Vagina (tissue), 2 donors: ENCODE data around the gene LRRC75B. TPM values are rescaled to one million over a fixed set of nuclear protein-coding genes. Genes with fewer than 3 reads are reported as not detected.
"Not testable (repeated sequence)": the region's sequence is repeated elsewhere in the genome, so short reads cannot be mapped to it uniquely, and the experiment has no call there.

Experiments
- DNase-seq, 2 donors: peaks; one replicate each; pipeline ENCODE4 v3.0.0-alpha.2; 2017; ENCODE audit errors: extremely low spot score in 2 of 2
- H3K27ac ChIP-seq: fragments of 200-600 bp; sonication (generic); one replicate; pipeline ENCODE4 v1.5.1; 2019
- H3K27me3 ChIP-seq: fragments of 200-600 bp; sonication (generic); one replicate; pipeline ENCODE4 v1.5.1; 2019
- H3K36me3 ChIP-seq, 2 donors: fragments of 200-600 bp; sonication (generic); one replicate each; pipeline ENCODE4 v1.5.1; 2017 to 2019
- H3K4me1 ChIP-seq: fragments of 200-600 bp; sonication (generic); one replicate; pipeline ENCODE4 v1.5.1; 2019
- H3K4me3 ChIP-seq, 2 donors: fragments of 200-600 bp; sonication (generic); 1 replicate in 1 of 2; 2 replicates in 1 of 2; pipeline ENCODE4 v1.5.1; 2016 to 2019
- H3K9me3 ChIP-seq: fragments of 200-600 bp; sonication (generic); one replicate; pipeline ENCODE4 v1.5.1; 2019
- CTCF ChIP-seq, 3 experiments: fragments of 450-650 bp in 2 of 3; fragments of 200-600 bp in 1 of 3; sonication (generic) in 1 of 3; IDR thresholded peaks; one replicate each; pipeline ENCODE4 v1.5.1; 2017 to 2019; ENCODE audit warnings: antibody characterized with exemption in 3 of 3, mild to moderate bottlenecking in 2 of 3, moderate library complexity in 2 of 3
- POLR2A ChIP-seq, 2 donors: fragments of 450-650 bp; IDR thresholded peaks; one replicate each; pipeline ENCODE4 v1.6.1; 2017; ENCODE audit warnings: antibody characterized with exemption in 2 of 2, mild to moderate bottlenecking in 2 of 2, moderate library complexity in 2 of 2
- POLR2AphosphoS5 ChIP-seq, 2 donors: sonication (generic); formaldehyde crosslinking; IDR thresholded peaks; one replicate each; pipeline ENCODE4 v1.9.0; 2017; ENCODE audit warnings: antibody characterized with exemption in 2 of 2, mild to moderate bottlenecking in 2 of 2, low read depth in 1 of 2; ENCODE audit not compliant: insufficient read depth in 1 of 2
- intact Hi-C: fragments of 100-400 bp; cut with DNase I; formaldehyde crosslinking; loops from one replicate; pipeline ENCODE4 v1.15.1; 2023
- total RNA-seq: library from RNA; depleted of rRNA; stranded (reverse); fragments of >200 nt; gene quantifications from one replicate; pipeline ENCODE4 v1.2.3, GENCODE V29; 2016

Gene LRRC75B
- total RNA-seq, 1 donor from 2014 or later: 17.9 TPM

- no peaks in the 10 kb centered on the region for H3K36me3 ChIP-seq
- no peak overlapping the region for H3K27ac ChIP-seq
- H3K4me1 ChIP-seq: peaks cover 10% of the 10 kb centered on the region
- no peak overlapping the region for H3K4me3 ChIP-seq
- H3K27me3 ChIP-seq: no peaks in the 10 kb centered on the region
- TF ChIP-seq POLR2A (IDR thresholded peaks at IDR 0.05) (no peak), POLR2AphosphoS5 (IDR thresholded peaks at IDR 0.05; ENCODE audit: insufficient read depth in 1 of 2, low read depth in 1 of 2) (no peak), CTCF (IDR thresholded peaks at IDR 0.05) (no peak)
- intact Hi-C loops: no loop called here
- H3K9me3 ChIP-seq: no peaks in the 10 kb centered on the region
- no peak for DNase-seq
These were observed 2.4 kb upstream of the LRRC75B start for GRCh38 chr22:24595228-24595627.

GRCh38 chr22:24594569-24595120, 1.8 kb upstream of the LRRC75B start:
- DNase-seq: no peak
- no peak overlapping the region for H3K27ac ChIP-seq

GRCh38 chr22:24593836-24594568, 1.1 kb upstream of the LRRC75B start:
- H3K4me1 ChIP-seq: peaks cover 10% of the 10 kb centered on the region
- H3K9me3 ChIP-seq: no peaks in the 10 kb centered on the region
- TF ChIP-seq POLR2AphosphoS5 (IDR thresholded peaks at IDR 0.05; ENCODE audit: insufficient read depth in 1 of 2, low read depth in 1 of 2): no peak
- TF ChIP-seq POLR2A (IDR thresholded peaks at IDR 0.05): no peak
- TF ChIP-seq CTCF (IDR thresholded peaks at IDR 0.05): no peak
- H3K4me3 ChIP-seq: no peak overlapping the region
- no peaks in the 10 kb centered on the region for H3K27me3 ChIP-seq
- H3K27ac ChIP-seq: no peak overlapping the region
- H3K36me3 ChIP-seq: no peaks in the 10 kb centered on the region
- intact Hi-C loops: no loop called here
- DNase-seq: no peak

More at GRCh38 chr22:24594569-24595120, 1.8 kb upstream of the LRRC75B start:
- intact Hi-C loops: no loop called here
- TF ChIP-seq CTCF (IDR thresholded peaks at IDR 0.05) (no peak), POLR2A (IDR thresholded peaks at IDR 0.05) (no peak), POLR2AphosphoS5 (IDR thresholded peaks at IDR 0.05; ENCODE audit: insufficient read depth in 1 of 2, low read depth in 1 of 2) (no peak)
- Histone ChIP-seq H3K4me1 (peaks cover 10% of the 10 kb centered on the region), H3K9me3 (no peaks in the 10 kb centered on the region), H3K27me3 (no peaks in the 10 kb centered on the region), H3K4me3 (no peak overlapping the region), H3K36me3 (no peaks in the 10 kb centered on the region)

- peak overlapping the region; percentile 71 for H3K27ac ChIP-seq
These were observed 624 bp upstream of the LRRC75B start for GRCh38 chr22:24593559-24593835.

GRCh38 chr22:24592058-24592850, 619 bp downstream of the LRRC75B start:
- no peak for DNase-seq
- intact Hi-C loops: no loop called here
- H3K4me3 ChIP-seq: peak overlapping the region; percentile 71 to 80
- H3K9me3 ChIP-seq: no peaks in the 10 kb centered on the region
- H3K27me3 ChIP-seq: no peaks in the 10 kb centered on the region
- H3K36me3 ChIP-seq: peaks cover 0 to 9% of the 10 kb centered on the region in 2 donors
- no peak for TF ChIP-seq POLR2AphosphoS5 (IDR thresholded peaks at IDR 0.05; ENCODE audit: insufficient read depth in 1 of 2, low read depth in 1 of 2)
- no peak for TF ChIP-seq CTCF (IDR thresholded peaks at IDR 0.05)
- no peak for TF ChIP-seq POLR2A (IDR thresholded peaks at IDR 0.05)
- H3K27ac ChIP-seq: peak overlapping the region; percentile 71
- H3K4me1 ChIP-seq: peaks cover 10% of the 10 kb centered on the region

More at GRCh38 chr22:24593559-24593835, 624 bp upstream of the LRRC75B start:
- H3K36me3 ChIP-seq, H3K9me3 ChIP-seq, H3K27me3 ChIP-seq, DNase-seq, intact Hi-C loops: not testable (repeated sequence)
- peak overlapping the region; percentile 71 to 80 for H3K4me3 ChIP-seq
- H3K4me1 ChIP-seq: peaks cover 10% of the 10 kb centered on the region
